Medulla oblongata (tissue), 1 donor: ENCODE results near the gene EPHB3.

Experiments
- DNase-seq: peaks from one replicate; pipeline ENCODE4 v3.0.0-alpha.2; 2015; ENCODE audit errors: extremely low spot score

Gene EPHB3

GRCh38 chr3:184626923-184627322 is 65.3 kb downstream of the EPHB3 start:
- DNase-seq: no peak

GRCh38 chr3:184629555-184630160 is 68.1 kb downstream of the EPHB3 start:
- no peak for DNase-seq

GRCh38 chr3:184630861-184631471 is 69.4 kb downstream of the EPHB3 start:
- DNase-seq: no peak

- no peak for DNase-seq
Measured at GRCh38 chr3:184631472-184631861, 69.9 kb downstream of the EPHB3 start.
